HG03196 (cell line): ENCODE results near the gene GPER1.
A peak's percentile ranks its signal among the peaks of the same experiment; 100 is the strongest.

Experiments used
- ATAC-seq: cut with Tn5 transposase; IDR thresholded peaks from one replicate; pipeline ENCODE4 v1.9.1; 2021; ENCODE audit not compliant: unreplicated experiment

GPER1 gene

GRCh38 chr7:1053816-1054370 lies 34.0 kb upstream of the GPER1 start:
- ATAC-seq = no peak

- ATAC-seq = no peak
These were observed 33.5 kb upstream of the GPER1 start for GRCh38 chr7:1054438-1054837.

- no peak for ATAC-seq
These were observed 33.0 kb upstream of the GPER1 start for GRCh38 chr7:1054861-1055450.

- no peak for ATAC-seq
These were observed 32.4 kb upstream of the GPER1 start for GRCh38 chr7:1055491-1055955.

- no peak for ATAC-seq
These were observed 31.7 kb upstream of the GPER1 start for GRCh38 chr7:1055956-1056784.

GRCh38 chr7:1056785-1057410 lies 31.0 kb upstream of the GPER1 start:
- no peak for ATAC-seq

- ATAC-seq = no peak
These were observed 30.3 kb upstream of the GPER1 start for GRCh38 chr7:1057416-1058291.

GRCh38 chr7:1058311-1058710 lies 29.6 kb upstream of the GPER1 start:
- no peak for ATAC-seq

GRCh38 chr7:1058821-1059199 lies 29.1 kb upstream of the GPER1 start:
- no peak for ATAC-seq

GRCh38 chr7:1059200-1060091 lies 28.5 kb upstream of the GPER1 start:
- ATAC-seq = no peak

- no peak for ATAC-seq
These were observed 27.4 kb upstream of the GPER1 start for GRCh38 chr7:1060315-1061072.

GRCh38 chr7:1061180-1061579 lies 26.7 kb upstream of the GPER1 start:
- no peak for ATAC-seq

GRCh38 chr7:1062296-1063294 lies 25.3 kb upstream of the GPER1 start:
- peak; percentile 36 for ATAC-seq

- no peak for ATAC-seq
These were observed 24.6 kb upstream of the GPER1 start for GRCh38 chr7:1063361-1063760.

- ATAC-seq = no peak
These were observed 23.3 kb upstream of the GPER1 start for GRCh38 chr7:1064581-1064980.

- no peak for ATAC-seq
These were observed 22.7 kb upstream of the GPER1 start for GRCh38 chr7:1065263-1065584.

- peak; percentile 41 for ATAC-seq
These were observed 22.2 kb upstream of the GPER1 start for GRCh38 chr7:1065585-1066241.

GRCh38 chr7:1066242-1066588 lies 21.7 kb upstream of the GPER1 start:
- ATAC-seq = no peak
